ENCODE data around the gene GNG13.

DNA sequence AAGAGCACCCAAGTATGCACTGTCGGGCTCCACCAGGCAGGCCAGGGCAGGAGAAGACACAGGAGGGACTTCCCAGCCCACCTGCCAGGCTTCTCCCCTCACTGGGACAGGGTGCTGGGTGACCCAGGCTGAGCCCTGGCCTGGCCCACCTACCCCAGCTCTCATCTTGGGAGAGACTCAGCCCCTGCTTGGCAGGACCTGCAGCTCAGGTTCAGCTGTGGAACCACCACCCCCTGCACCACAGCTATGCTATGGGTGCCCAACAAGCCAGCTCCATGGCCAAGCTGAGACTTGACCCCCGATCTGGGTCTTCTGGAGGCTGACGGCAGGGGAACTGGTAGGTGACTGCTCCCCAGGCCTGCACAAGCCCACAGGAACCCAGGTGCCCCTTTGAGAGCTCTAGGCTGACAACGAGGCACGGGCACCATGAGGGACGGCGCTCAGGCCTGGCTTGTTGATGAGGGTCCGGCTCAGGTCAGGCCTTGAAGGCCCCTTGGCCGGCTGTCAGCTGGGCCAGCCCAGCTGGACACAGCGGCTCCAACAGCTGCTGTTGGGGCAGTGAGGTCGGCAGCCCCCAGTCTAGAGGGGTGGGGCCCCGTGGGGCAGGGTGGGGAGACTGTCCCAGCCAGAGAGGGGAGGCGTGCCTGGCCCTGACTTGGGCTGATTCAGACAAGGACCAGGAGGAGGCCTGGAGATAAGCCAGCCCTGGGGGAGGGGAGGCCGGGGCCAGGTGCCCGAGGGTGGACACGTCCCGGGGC is 17.0 kb downstream of the GNG13 start:
- TF ChIP-seq, protein P1, sequence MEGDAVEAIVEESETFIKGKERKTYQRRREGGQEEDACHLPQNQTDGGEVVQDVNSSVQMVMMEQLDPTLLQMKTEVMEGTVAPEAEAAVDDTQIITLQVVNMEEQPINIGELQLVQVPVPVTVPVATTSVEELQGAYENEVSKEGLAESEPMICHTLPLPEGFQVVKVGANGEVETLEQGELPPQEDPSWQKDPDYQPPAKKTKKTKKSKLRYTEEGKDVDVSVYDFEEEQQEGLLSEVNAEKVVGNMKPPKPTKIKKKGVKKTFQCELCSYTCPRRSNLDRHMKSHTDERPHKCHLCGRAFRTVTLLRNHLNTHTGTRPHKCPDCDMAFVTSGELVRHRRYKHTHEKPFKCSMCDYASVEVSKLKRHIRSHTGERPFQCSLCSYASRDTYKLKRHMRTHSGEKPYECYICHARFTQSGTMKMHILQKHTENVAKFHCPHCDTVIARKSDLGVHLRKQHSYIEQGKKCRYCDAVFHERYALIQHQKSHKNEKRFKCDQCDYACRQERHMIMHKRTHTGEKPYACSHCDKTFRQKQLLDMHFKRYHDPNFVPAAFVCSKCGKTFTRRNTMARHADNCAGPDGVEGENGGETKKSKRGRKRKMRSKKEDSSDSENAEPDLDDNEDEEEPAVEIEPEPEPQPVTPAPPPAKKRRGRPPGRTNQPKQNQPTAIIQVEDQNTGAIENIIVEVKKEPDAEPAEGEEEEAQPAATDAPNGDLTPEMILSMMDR (IDR thresholded peaks at IDR 0.05), result no peak
- TF ChIP-seq POLR2A (IDR thresholded peaks at IDR 0.05), result no peak

Data from heart left ventricle (tissue), 13 donors.